ENCODE results near the gene OR13J1.
"Not testable (repeated sequence)": the region's sequence is repeated elsewhere in the genome, so short reads cannot be mapped to it uniquely, and the experiment has no call there.

The OR13J1 gene, protein sequence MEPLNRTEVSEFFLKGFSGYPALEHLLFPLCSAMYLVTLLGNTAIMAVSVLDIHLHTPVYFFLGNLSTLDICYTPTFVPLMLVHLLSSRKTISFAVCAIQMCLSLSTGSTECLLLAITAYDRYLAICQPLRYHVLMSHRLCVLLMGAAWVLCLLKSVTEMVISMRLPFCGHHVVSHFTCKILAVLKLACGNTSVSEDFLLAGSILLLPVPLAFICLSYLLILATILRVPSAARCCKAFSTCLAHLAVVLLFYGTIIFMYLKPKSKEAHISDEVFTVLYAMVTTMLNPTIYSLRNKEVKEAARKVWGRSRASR

DNA sequence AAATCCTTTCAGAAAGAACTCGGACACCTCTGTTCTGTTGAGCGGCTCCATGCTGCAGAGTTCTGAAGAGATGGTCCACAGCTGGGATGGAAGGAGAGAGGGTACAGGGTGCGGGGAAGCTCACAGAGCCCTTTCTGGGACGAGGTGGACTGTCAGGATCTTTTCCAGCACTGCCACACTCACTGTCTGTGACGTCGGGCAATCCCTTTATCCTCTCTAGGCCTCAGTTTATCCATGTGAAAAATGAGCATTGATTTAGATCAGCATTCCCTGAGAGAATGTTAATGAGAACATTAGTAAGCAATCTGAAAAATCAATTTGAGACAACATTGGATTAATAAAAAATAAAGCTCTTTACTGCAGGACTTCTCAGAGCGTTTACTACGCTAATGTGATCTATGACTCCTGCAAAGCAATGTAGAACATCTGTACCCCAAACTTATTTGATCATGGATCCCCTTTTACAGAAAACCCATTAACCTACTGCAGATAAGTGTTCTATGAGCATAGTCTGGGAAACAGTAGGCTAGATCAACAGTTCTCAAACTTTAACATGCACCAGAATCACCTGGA lies at the start of gene OR13J1:
OR13J1 (minus strand) TSS at position 51 of the 573 bp plus-strand sequence; CDS start at position 51, 0 bp downstream.
- Histone ChIP-seq H3K9me3 (ENCODE audit: control insufficient read depth, insufficient read depth, low read length) (no peaks in the 10 kb centered on the region), H3K36me3 (ENCODE audit: insufficient read depth, low read length) (no peaks in the 10 kb centered on the region), H3K9ac (ENCODE audit: low read depth, low read length) (no peak within 1 kb of the TSS), H3K4me1 (ENCODE audit: insufficient read depth, low read length) (peaks cover 3% of the 10 kb centered on the region; the same call in 1 of the 2 replicates)

DNA sequence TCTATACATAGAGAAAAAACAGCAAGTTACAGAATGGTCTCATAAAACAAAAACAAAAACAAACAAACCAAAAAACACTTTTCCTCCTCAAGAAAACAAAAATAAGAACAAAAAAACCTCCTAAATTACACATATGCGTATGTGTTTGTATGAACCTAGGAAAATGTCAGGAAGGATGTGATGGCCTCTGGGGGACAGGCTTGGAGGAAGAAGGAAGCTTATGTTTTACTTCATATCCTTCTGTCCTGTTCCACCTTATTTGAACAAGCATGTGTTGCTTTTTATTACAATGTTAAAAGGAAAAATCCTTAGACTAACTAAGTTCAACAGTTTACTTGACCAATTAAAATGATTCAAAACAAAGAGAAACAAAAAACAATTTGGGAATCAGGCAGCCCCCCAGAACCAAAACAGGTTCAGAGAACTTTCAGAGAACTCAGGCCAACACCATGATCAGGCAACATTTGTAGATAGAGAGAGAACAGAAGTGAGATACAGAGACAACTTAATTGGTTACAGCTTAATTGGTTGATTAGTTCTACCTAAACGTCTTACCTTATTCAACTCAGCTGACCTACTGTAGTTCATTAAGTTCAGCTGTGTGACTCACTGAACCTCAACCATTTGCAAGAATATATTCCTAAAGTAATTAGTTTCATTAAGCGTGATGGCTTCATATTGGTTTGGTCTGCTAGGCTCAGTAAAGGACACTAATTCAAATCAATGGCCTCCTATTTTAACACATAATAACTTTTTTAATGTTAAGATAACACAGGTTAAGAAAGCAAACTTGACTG lies 49.2 kb upstream of the OR13J1 start:
- H3K9ac ChIP-seq (ENCODE audit: low read depth, low read length): no peak overlapping the region

DNA sequence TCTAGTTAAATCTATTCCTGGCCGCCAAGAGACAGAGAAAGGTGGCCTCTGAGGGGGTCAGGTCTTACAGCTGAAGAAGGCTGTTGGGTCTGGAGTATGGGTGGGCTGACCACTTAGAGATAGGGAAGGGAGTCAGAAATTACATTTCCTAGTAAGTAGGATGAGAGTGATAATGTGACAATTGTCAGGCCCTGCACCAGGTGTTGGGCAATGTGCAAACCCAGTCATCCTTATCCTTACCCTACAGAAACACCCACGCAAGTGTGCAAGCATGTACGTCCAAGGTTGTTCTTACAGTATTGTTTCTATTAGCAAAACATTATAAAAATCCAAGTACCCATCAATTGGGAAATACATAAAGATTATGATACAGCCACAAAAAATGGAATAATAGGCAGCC lies 48.6 kb upstream of the OR13J1 start:
- Histone ChIP-seq H3K4me1 (ENCODE audit: insufficient read depth, low read length) (peaks cover 13% of the 10 kb centered on the region), H3K36me3 (ENCODE audit: insufficient read depth, low read length) (no peaks in the 10 kb centered on the region), H3K9me3 (ENCODE audit: control insufficient read depth, insufficient read depth, low read length) (no peaks in the 10 kb centered on the region), H3K9ac (ENCODE audit: low read depth, low read length) (no peak overlapping the region)

More for the DNA sequence above, 49.2 kb upstream of the OR13J1 start:
- H3K36me3 ChIP-seq (ENCODE audit: insufficient read depth, low read length): no peaks in the 10 kb centered on the region
- H3K4me1 ChIP-seq (ENCODE audit: insufficient read depth, low read length): peaks cover 19% of the 10 kb centered on the region
- H3K9me3 ChIP-seq (ENCODE audit: control insufficient read depth, insufficient read depth, low read length): no peaks in the 10 kb centered on the region

DNA sequence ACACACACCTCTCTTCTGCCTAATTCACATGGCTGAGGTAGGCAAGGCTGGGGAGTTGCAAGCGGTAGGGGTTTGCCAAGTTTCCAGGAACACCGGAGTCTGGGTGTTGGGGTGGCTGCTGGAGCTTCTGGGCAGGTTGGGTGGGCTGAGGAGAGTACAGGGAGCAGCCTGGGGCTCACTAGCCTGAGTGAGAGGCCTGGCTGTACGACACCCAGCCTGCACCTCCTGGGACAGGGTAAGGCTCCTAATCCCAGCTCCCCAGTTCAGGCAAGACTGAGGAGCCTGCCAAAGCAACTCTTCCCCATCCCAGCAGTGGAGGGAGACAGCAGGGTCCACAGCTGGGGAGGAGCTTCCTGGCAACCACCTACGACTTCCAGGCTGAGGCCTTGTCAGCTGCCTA lies 47.1 kb upstream of the OR13J1 start:
- Histone ChIP-seq H3K9ac (ENCODE audit: low read depth, low read length) (no peak overlapping the region), H3K36me3 (ENCODE audit: insufficient read depth, low read length) (no peaks in the 10 kb centered on the region), H3K4me1 (ENCODE audit: insufficient read depth, low read length) (peaks cover 9% of the 10 kb centered on the region), H3K9me3 (ENCODE audit: control insufficient read depth, insufficient read depth, low read length) (no peaks in the 10 kb centered on the region)

DNA sequence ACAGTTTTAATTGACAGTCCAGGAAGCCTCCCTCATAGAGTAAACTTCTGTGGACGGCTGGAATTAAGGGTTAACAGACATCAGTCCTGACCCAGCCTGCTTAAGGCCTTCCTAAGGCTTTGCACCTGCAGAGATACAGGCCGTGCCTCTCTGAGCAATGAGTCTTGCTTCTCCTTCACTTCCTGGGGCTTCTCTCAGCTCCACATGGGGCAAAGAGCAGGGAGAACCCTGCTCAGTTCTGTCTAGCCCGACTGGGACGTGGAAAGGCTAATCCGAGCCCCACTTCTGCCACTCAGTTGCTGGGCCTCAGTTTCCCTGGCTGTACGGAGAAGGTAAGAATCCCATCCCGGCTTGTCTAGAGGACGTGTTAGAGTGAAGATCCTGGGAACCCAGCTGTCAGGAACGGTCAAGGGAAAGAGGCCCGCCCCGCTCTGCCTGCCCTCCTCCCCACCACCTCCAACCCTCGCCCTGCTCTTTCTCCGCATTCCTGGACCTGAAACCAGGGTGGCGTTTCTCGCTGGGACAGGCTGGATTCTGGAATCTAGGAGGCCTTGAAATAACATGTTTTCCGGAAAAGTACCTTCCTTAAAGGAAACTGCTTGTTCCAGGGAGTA lies 45.6 kb upstream of the OR13J1 start:
- peaks cover 9% of the 10 kb centered on the region for H3K4me1 ChIP-seq (ENCODE audit: insufficient read depth, low read length)
- no peaks in the 10 kb centered on the region for H3K36me3 ChIP-seq (ENCODE audit: insufficient read depth, low read length)
- no peaks in the 10 kb centered on the region for H3K9me3 ChIP-seq (ENCODE audit: control insufficient read depth, insufficient read depth, low read length)
- no peak overlapping the region for H3K9ac ChIP-seq (ENCODE audit: low read depth, low read length)

DNA sequence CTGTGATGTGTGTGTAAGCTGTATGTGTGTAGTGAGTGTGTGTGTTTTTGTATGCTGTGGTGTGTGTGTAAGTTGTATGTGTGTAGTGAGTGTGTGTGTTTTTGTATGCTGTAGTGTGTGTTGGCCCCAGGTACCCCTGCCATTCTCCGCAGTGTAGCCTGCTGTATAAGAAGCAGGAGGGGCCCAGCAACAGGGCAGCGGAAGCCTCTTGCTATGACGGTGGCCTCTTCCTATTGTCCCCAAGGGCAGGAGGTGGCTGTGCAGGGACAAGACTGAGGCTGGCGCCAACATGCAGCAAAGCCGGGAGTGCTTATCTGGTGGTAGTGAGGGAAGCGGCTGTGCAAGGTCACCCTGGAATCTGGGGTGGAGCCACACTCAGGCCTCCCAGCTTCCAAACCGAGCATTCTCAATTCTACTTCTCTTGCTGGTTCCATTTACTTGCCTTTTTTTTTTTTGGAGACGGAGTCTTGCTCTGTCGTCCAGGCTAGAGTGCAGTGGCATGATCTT lies 44.2 kb upstream of the OR13J1 start:
- no peaks in the 10 kb centered on the region for H3K9me3 ChIP-seq (ENCODE audit: control insufficient read depth, insufficient read depth, low read length)
- H3K4me1 ChIP-seq (ENCODE audit: insufficient read depth, low read length): peaks cover 22% of the 10 kb centered on the region
- no peaks in the 10 kb centered on the region for H3K36me3 ChIP-seq (ENCODE audit: insufficient read depth, low read length)
- no peak overlapping the region for H3K9ac ChIP-seq (ENCODE audit: low read depth, low read length)

DNA sequence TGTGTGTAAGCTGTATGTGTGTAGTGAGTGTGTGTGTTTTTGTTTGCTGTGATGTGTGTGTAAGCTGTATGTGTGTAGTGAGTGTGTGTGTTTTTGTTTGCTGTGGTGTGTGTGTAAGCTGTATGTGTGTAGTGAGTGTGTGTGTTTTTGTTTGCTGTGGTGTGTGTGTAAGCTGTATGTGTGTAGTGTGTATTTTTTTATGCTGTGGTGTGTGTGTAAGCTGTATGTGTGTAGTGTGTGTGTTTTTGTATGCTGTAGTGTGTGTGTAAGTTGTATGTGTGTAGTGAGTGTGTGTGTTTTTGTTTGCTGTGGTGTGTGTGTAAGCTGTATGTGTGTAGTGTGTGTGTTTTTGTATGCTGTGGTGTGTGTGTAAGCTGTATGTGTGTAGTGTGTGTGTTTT lies 43.2 kb upstream of the OR13J1 start:
- peaks cover 31% of the 10 kb centered on the region for H3K4me1 ChIP-seq (ENCODE audit: insufficient read depth, low read length)
- not testable (repeated sequence) for H3K9ac ChIP-seq (ENCODE audit: low read depth, low read length); H3K9me3 ChIP-seq (ENCODE audit: control insufficient read depth, insufficient read depth, low read length); H3K36me3 ChIP-seq (ENCODE audit: insufficient read depth, low read length)

DNA sequence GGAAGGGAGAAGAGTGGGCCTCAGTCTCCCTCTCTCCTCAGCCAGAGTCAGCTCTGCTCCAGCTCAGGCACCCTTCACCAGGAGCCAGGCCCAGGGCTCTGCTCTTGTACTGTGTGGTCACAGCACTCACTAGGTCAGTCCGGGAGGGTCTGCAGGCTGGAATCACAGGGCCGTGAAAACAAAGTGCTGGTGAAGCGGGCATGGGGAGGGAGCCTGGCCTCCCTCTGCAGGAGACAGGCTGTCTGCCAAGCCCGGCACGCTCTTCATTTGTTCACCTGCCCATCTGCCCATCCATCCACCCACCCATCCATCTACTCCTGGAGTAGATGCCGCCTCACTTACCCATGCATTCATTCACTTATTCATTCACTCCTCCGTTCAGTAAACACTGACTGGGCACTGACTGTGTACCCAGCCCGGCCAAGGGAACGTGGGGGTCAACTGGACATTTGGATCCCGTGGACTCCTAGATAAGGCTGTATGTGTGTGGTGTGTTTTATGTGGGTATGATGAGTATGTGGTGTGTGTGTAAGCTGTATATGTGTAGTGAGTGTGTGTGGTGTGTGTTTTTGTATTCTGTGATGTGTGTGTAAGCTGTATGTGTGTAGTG lies 42.7 kb upstream of the OR13J1 start:
- Histone ChIP-seq H3K36me3 (ENCODE audit: insufficient read depth, low read length) (no peaks in the 10 kb centered on the region), H3K9ac (ENCODE audit: low read depth, low read length) (no peak overlapping the region), H3K4me1 (ENCODE audit: insufficient read depth, low read length) (peaks cover 36% of the 10 kb centered on the region), H3K9me3 (ENCODE audit: control insufficient read depth, insufficient read depth, low read length) (no peaks in the 10 kb centered on the region)

DNA sequence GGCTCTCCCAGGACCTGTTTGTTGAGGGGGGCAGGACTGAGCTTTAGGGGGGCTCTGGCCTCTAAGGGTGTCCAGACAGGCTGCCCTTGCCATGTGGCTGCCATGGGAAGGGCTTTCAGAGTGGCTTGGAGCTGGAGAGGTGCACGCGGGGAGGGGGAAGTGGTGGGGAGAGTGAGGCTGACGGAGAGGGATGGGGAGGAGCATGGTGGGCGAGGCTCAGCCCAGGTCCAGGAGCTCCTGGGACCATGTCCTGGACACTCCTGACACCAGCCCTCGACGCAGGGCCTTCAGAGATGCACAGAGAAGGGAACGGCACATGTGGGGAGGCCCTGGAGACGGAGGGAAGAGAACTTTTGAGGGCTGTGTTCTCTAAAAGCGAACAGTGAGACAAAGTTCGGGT lies 41.5 kb upstream of the OR13J1 start:
- Histone ChIP-seq H3K9me3 (ENCODE audit: control insufficient read depth, insufficient read depth, low read length) (no peaks in the 10 kb centered on the region), H3K4me1 (ENCODE audit: insufficient read depth, low read length) (peaks cover 48% of the 10 kb centered on the region), H3K36me3 (ENCODE audit: insufficient read depth, low read length) (no peaks in the 10 kb centered on the region), H3K9ac (ENCODE audit: low read depth, low read length) (no peak overlapping the region)

DNA sequence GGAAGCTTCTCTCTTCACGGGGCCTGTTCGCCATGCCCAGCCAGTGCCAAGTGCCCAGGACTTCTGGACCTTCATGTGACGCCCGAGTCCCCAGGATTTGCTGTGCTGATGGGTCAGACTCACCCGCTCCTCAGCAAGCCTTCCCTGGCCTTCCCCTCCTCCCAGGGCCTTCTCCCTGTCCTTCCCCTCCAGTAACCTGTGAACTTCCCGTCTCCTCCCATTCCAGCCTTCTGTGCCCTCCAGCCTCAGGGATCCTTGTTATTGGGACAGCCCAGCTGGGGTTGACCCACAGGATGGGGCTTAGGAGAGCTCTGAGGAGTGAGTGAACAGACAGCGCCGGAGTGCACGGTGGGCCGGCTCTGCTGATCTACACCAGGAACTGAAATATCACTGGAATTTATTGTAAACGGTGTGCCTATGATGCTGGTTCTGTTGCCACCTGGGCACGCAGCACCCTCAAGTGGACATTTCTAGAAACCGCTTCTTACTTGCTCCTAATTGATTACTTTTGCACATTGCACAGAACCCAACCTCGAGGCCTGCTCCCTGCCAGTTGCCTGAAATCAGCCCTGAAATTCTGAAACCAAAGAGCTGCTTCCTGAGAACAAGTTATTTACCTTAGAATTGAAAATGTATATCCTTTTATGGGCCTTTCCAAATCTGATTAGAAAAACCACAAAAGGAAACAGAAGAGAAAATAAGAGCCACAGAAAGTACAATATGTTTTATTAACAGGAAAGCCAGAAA lies 40.6 kb upstream of the OR13J1 start:
- Histone ChIP-seq H3K4me1 (ENCODE audit: insufficient read depth, low read length) (peaks cover 46% of the 10 kb centered on the region), H3K9me3 (ENCODE audit: control insufficient read depth, insufficient read depth, low read length) (no peaks in the 10 kb centered on the region), H3K36me3 (ENCODE audit: insufficient read depth, low read length) (no peaks in the 10 kb centered on the region), H3K9ac (ENCODE audit: low read depth, low read length) (no peak overlapping the region)

DNA sequence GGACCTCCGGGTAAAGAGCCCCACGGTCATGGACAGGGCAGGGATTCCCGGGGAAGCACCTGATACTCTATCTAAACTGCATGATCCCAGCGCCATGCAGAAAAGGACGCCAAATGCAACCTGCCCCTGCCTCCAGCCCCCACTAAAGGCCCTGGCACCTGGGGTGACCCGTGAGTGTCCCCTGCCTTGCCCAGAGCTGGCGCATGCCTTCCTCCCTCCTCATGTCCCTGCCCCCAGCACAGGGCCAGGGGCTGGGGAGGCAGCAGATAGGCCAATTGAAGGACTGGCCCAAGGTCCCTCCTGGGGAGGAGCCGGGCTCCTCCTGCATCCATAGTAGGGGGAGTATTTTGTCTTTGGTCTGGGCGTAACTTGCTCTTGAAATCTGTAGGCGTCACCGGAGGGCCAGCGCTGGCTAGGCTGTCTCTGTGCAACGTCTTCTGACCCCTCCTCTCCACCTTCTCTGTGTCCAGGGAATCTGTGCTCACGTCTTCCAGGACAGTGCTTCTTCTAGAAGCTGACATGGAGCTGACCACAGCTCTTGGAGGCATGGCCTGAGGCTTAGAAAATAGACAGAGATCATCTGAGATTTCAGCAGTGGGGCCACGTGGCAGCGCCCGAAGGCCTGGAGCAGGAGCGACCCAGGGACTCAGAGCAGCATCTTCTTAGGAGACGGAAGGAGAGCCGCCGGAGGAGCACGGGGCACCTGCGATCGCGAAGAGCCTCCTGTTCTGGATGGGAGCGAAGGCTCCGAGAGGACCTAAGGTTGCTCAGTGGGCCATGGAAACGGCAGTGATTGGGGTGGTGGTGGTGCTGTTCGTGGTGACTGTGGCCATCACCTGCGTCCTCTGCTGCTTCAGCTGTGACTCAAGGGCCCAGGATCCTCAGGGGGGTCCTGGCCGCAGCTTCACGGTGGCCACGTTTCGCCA lies 39.7 kb upstream of the OR13J1 start:
- peaks cover 51% of the 10 kb centered on the region for H3K4me1 ChIP-seq (ENCODE audit: insufficient read depth, low read length)
- H3K36me3 ChIP-seq (ENCODE audit: insufficient read depth, low read length): no peaks in the 10 kb centered on the region
- no peak overlapping the region for H3K9ac ChIP-seq (ENCODE audit: low read depth, low read length)
- no peaks in the 10 kb centered on the region for H3K9me3 ChIP-seq (ENCODE audit: control insufficient read depth, insufficient read depth, low read length)

DNA sequence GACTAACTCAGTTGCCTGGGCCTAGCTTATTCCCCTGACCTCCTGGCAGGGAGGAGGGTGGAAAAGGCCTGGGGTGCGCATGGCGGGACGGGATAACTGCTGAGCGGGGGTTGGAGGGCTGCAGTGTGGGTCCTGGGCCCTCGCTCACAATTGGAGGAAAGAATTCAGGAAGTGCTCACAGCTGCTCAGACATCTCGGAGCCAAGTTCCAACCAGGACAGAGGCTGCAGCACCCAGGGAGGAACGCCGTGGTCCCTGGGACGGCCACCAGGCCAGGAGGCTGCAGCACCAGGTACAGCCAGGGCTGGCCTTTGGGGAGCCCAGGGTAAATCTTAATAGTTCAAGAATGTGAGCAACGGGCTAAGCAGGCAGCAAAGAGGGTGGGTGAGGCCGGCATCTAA lies 39.1 kb upstream of the OR13J1 start, which contains the start of gene SPAAR:
SPAAR (plus strand) TSS at position 217 of the 400 bp plus-strand sequence. CDS start 974 bp downstream, outside the sequence.
- Histone ChIP-seq H3K9me3 (ENCODE audit: control insufficient read depth, insufficient read depth, low read length) (no peaks in the 10 kb centered on the region), H3K9ac (ENCODE audit: low read depth, low read length) (peak within 1 kb of the TSS; percentile 6; the same call in 1 of the 2 replicates), H3K4me1 (ENCODE audit: insufficient read depth, low read length) (peaks cover 51% of the 10 kb centered on the region), H3K36me3 (ENCODE audit: insufficient read depth, low read length) (no peaks in the 10 kb centered on the region)
